SK-N-SH (cell line): ENCODE data around the gene GPR152. TPM values are rescaled to one million over a fixed set of nuclear protein-coding genes. Genes with fewer than 3 reads are reported as not detected.

Experiments used
- CTCF ChIA-PET: fragments of 300-600, 350-600 bp; formaldehyde crosslinking; extraction: SDS; loops from one replicate; lab custom pipeline; 2021; lab: Yijun Ruan, JAX
- POLR2A ChIA-PET: fragments of 350-600 bp; sonication (Branson Sonifier 250); formaldehyde crosslinking; extraction: SDS; loops from one replicate; lab custom pipeline; 2020; ENCODE audit warnings: antibody characterized with exemption, inconsistent platforms; lab: Yijun Ruan, JAX
- DNase-seq: peaks from one replicate; pipeline ENCODE4 v3.0.0; 2012
- H2AFZ ChIP-seq: fragments of 200-600 bp; sonication (generic); 2 replicates; pipeline ENCODE4 v1.8.1; 2016; ENCODE audit warnings: antibody characterized with exemption, mild to moderate bottlenecking, low read depth
- H3F3A ChIP-seq: fragments of 200-600 bp; sonication (generic); replicated peaks from 2 replicates; pipeline ENCODE3; 2016; ENCODE audit warnings: antibody characterized with exemption, mild to moderate bottlenecking; ENCODE audit not compliant: insufficient read depth
- H3K27ac ChIP-seq, 2 experiments: fragments of 200-500 bp in 1 of 2; fragments of 200-600 bp in 1 of 2; sonication (Bioruptor generic) in 1 of 2; sonication (generic), shearing (Covaris generic) in 1 of 2; 2 replicates each; pipeline versions ENCODE4 v1.5.1 to v1.6.1; 2014 to 2016; ENCODE audit warnings: low read depth in 2 of 2, inconsistent platforms in 1 of 2, low read length in 1 of 2, mild to moderate bottlenecking in 1 of 2, mixed read lengths in 1 of 2
- H3K27me3 ChIP-seq: fragments of 200-600 bp; sonication (generic), shearing (Covaris generic); 2 replicates; pipeline ENCODE4 v1.6.1; 2016; ENCODE audit warnings: mixed run types; ENCODE audit not compliant: insufficient read depth
- H3K36me3 ChIP-seq, 2 experiments: fragments of 200-500 bp in 1 of 2; fragments of 200-600 bp in 1 of 2; sonication (Bioruptor generic) in 1 of 2; sonication (generic) in 1 of 2; replicated peaks in 1 of 2; 2 replicates each; pipeline versions ENCODE3 to v1.5.1; 2014 to 2016; ENCODE audit warnings: low read length in 1 of 2, mild to moderate bottlenecking in 1 of 2; ENCODE audit not compliant: insufficient read depth in 2 of 2, control insufficient read depth in 1 of 2
- H3K4me1 ChIP-seq, 2 experiments: fragments of 200-500 bp in 1 of 2; fragments of 200-600 bp in 1 of 2; sonication (Bioruptor generic) in 1 of 2; sonication (generic), shearing (Covaris generic) in 1 of 2; 2 replicates each; pipeline versions ENCODE4 v1.5.1 to v1.6.1; 2014 to 2016; ENCODE audit warnings: low read depth in 1 of 2, low read length in 1 of 2, mixed run types in 1 of 2; ENCODE audit not compliant: insufficient read depth in 2 of 2, control insufficient read depth in 1 of 2
- H3K4me2 ChIP-seq: fragments of 200-600 bp; sonication (generic), shearing (Covaris generic); 2 replicates; pipeline ENCODE4 v1.6.1; 2017; ENCODE audit warnings: mixed run types
- H3K4me3 ChIP-seq, 2 experiments: fragments of 200-500 bp in 1 of 2; fragments of 200-600 bp in 1 of 2; sonication (Bioruptor generic) in 1 of 2; sonication (generic), shearing (Covaris generic) in 1 of 2; 2 replicates each; pipeline versions ENCODE4 v1.5.1 to v1.8.1; 2014 to 2016; ENCODE audit warnings: low read depth in 2 of 2, inconsistent platforms in 1 of 2, low read length in 1 of 2, mild to moderate bottlenecking in 1 of 2, mixed read lengths in 1 of 2, moderate library complexity in 1 of 2
- H3K79me2 ChIP-seq: fragments of 200-600 bp; sonication (generic); 2 replicates; pipeline ENCODE4 v1.8.1; 2017; ENCODE audit warnings: mild to moderate bottlenecking; ENCODE audit not compliant: insufficient read depth
- H3K9ac ChIP-seq: fragments of 200-600 bp; sonication (generic); 2 replicates; pipeline ENCODE4 v1.6.1; 2017; ENCODE audit warnings: mixed run types
- H3K9me2 ChIP-seq: fragments of 200-600 bp; sonication (generic); 2 replicates; pipeline ENCODE4 v1.6.1; 2017; ENCODE audit warnings: mixed run types
- H3K9me3 ChIP-seq: fragments of 200-600 bp; sonication (generic); 2 replicates; pipeline ENCODE4 v1.6.1; 2017; ENCODE audit warnings: mixed run types, mild to moderate bottlenecking, moderate library complexity
- H4K20me1 ChIP-seq: fragments of 200-600 bp; sonication (generic); 2 replicates; pipeline ENCODE4 v1.6.1; 2017; ENCODE audit warnings: mild to moderate bottlenecking, mixed run types; ENCODE audit not compliant: insufficient read depth
- CHD2 ChIP-seq: fragments of 150-350 bp; IDR thresholded peaks from 2 replicates; pipeline ENCODE4 v1.6.1; 2018; ENCODE audit warnings: low read length; ENCODE audit not compliant: partially characterized antibody
- CTCF ChIP-seq: fragments of 200-600 bp; sonication (generic); IDR thresholded peaks from 2 replicates; pipeline ENCODE4 v1.6.1; 2017; ENCODE audit warnings: antibody characterized with exemption, mild to moderate bottlenecking, moderate library complexity
- ELF1 ChIP-seq: IDR thresholded peaks from 2 replicates; pipeline ENCODE4 v1.4.0; 2012
- EP300 ChIP-seq, 2 experiments: IDR thresholded peaks; 2 replicates each; pipeline versions ENCODE4 v1.4.0 to v1.6.1; 2012; ENCODE audit warnings: borderline replicate concordance in 1 of 2, low read depth in 1 of 2, low read length in 1 of 2
- FOSL2 ChIP-seq: IDR thresholded peaks from 2 replicates; pipeline ENCODE4 v1.4.0; 2012; ENCODE audit warnings: low read depth, mild to moderate bottlenecking, moderate library complexity, borderline replicate concordance
- GABPA ChIP-seq: IDR thresholded peaks from 2 replicates; pipeline ENCODE4 v1.4.0; 2012; ENCODE audit warnings: low read depth, mild to moderate bottlenecking
- POLR2AphosphoS5 ChIP-seq: IDR thresholded peaks from 2 replicates; pipeline ENCODE4 v1.6.1; 2012; ENCODE audit warnings: low read depth, low read length
- RAD21 ChIP-seq: IDR thresholded peaks from 2 replicates; pipeline ENCODE4 v1.6.1; 2012; ENCODE audit warnings: mild to moderate bottlenecking, low read length
- RCOR1 ChIP-seq: fragments of 150-350 bp; IDR thresholded peaks from 2 replicates; pipeline ENCODE4 v1.6.1; 2017; ENCODE audit warnings: antibody characterized with exemption, low read length
- RXRA ChIP-seq: IDR thresholded peaks from 2 replicates; pipeline ENCODE4 v1.4.0; 2012; ENCODE audit warnings: low read depth, mild to moderate bottlenecking, borderline replicate concordance
- SIN3A ChIP-seq: IDR thresholded peaks from 2 replicates; pipeline ENCODE4 v1.6.1; 2012; ENCODE audit warnings: low read depth, mild to moderate bottlenecking, low read length, moderate library complexity, borderline replicate concordance
- TAF1 ChIP-seq: IDR thresholded peaks from 2 replicates; pipeline ENCODE4 v1.6.1; 2012; ENCODE audit warnings: low read depth, mild to moderate bottlenecking, low read length, moderate library complexity, borderline replicate concordance
- TCF12 ChIP-seq: IDR thresholded peaks from 2 replicates; pipeline ENCODE4 v1.4.0; 2012
- WGBS: methylation state at CpG from one replicate; pipeline ENCODE4 v1.1.6; 2017; ENCODE audit warnings: low lambda C conversion rate; 5-methylcytosine and 5-hydroxymethylcytosine counted together
- polyA plus RNA-seq, 3 experiments: library from polyadenylated mRNA; depleted of rRNA; stranded (reverse); fragments of >200 nt; gene quantifications; 2 replicates each; pipeline ENCODE4 v1.2.3, GENCODE V29; 2012
- TF ChIP-seq, protein P1 (sequence below): IDR thresholded peaks from 2 replicates; pipeline ENCODE4 v1.4.0; 2012; ENCODE audit warnings: low read depth, borderline replicate concordance

The GPR152 gene
- polyA plus RNA-seq, 1 of the 3 experiments (the other 2 are of a cell fraction): not detected

- Histone ChIP-seq H3K36me3 (no peaks in the 10 kb centered on the region), H3K4me3 (no peak overlapping the region), H2AFZ (no peak overlapping the region), H3K9me3 (no peaks in the 10 kb centered on the region), H3K9me2 (no peaks in the 10 kb centered on the region), H4K20me1 (no peaks in the 10 kb centered on the region), H3K4me2 (no peak overlapping the region), H3K79me2 (no peaks in the 10 kb centered on the region), H3K9ac (no peak overlapping the region), H3K4me1 (no peaks in the 10 kb centered on the region), H3K27ac (no peak overlapping the region), H3F3A (no peaks in the 10 kb centered on the region), H3K27me3 (no peaks in the 10 kb centered on the region)
- no peak for DNase-seq
- POLR2A ChIA-PET: no interaction called here
- CTCF ChIA-PET: interaction anchor here (1.0 to 1.6 kb wide), 2 partner anchors 25 to 99 kb away, joined by 3 to 4 read pairs; no protein-coding TSS in a partner anchor
- 71% methylated on average over 11 of the region's 12 CpGs for WGBS
- TF ChIP-seq GABPA (no peak), FOSL2 (no peak), CTCF (no peak), ELF1 (no peak), RAD21 (no peak), CHD2 (no peak), EP300 (IDR thresholded peaks at IDR 0.05; ENCODE audit: borderline replicate concordance in 1 of 2, low read depth in 1 of 2, low read length in 1 of 2) (no peak), TAF1 (no peak), RCOR1 (no peak), TCF12 (no peak), SIN3A (no peak), POLR2AphosphoS5 (no peak), RXRA (no peak)
- TF ChIP-seq, protein P1, sequence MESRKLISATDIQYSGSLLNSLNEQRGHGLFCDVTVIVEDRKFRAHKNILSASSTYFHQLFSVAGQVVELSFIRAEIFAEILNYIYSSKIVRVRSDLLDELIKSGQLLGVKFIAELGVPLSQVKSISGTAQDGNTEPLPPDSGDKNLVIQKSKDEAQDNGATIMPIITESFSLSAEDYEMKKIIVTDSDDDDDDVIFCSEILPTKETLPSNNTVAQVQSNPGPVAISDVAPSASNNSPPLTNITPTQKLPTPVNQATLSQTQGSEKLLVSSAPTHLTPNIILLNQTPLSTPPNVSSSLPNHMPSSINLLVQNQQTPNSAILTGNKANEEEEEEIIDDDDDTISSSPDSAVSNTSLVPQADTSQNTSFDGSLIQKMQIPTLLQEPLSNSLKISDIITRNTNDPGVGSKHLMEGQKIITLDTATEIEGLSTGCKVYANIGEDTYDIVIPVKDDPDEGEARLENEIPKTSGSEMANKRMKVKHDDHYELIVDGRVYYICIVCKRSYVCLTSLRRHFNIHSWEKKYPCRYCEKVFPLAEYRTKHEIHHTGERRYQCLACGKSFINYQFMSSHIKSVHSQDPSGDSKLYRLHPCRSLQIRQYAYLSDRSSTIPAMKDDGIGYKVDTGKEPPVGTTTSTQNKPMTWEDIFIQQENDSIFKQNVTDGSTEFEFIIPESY: no peak
These were observed 44.8 kb downstream of the GPR152 start for GRCh38 chr11:67407688-67408163.
